ENCODE data around the gene PRKAR1B.

PRKAR1B gene

GRCh38 chr7:605661-606450, 121.2 kb downstream of the PRKAR1B start:
- no peak overlapping the region for H3K4me3 ChIP-seq (ENCODE audit: low read length)
- no peak for TF ChIP-seq CTCF (conservative IDR thresholded peaks at IDR 0.05; ENCODE audit: low read depth, low read length)
- DNase-seq (ENCODE audit: low read depth): no peak

DNA sequence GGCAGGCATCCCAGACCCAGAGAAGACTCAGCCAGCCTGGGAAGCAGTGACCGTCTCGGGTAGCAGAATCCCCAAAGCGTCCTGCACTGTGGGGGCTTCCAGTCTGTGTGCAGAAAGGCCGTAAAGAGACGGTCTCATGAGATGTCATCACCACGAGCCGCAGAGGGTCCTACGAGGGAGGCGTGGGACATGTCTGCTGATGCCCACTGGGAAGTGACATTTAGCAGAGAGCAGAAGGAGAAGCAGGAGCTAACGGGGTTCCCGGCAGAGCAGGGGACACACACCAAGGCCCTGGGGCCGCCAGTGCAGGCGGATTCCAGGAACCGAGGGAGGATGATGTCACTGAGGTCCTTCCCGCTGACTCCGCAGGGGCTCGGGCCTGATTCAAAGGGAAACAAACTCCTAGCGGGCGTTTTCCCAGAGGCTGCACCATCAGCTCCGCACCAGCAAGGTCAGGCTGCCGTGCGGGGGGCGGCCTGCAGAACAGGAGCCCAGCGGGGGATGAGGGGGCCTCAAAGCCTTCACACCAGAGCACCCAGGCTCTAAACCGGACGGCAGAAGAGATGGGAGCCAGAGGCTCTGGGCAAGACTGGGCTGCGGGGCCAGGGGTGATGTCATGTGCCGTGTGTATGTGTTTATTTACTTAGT, 122.1 kb downstream of the PRKAR1B start:
- no peak overlapping the region for H3K4me3 ChIP-seq (ENCODE audit: low read length)
- DNase-seq (ENCODE audit: low read depth): no peak
- TF ChIP-seq CTCF (conservative IDR thresholded peaks at IDR 0.05; ENCODE audit: low read depth, low read length): no peak

DNA sequence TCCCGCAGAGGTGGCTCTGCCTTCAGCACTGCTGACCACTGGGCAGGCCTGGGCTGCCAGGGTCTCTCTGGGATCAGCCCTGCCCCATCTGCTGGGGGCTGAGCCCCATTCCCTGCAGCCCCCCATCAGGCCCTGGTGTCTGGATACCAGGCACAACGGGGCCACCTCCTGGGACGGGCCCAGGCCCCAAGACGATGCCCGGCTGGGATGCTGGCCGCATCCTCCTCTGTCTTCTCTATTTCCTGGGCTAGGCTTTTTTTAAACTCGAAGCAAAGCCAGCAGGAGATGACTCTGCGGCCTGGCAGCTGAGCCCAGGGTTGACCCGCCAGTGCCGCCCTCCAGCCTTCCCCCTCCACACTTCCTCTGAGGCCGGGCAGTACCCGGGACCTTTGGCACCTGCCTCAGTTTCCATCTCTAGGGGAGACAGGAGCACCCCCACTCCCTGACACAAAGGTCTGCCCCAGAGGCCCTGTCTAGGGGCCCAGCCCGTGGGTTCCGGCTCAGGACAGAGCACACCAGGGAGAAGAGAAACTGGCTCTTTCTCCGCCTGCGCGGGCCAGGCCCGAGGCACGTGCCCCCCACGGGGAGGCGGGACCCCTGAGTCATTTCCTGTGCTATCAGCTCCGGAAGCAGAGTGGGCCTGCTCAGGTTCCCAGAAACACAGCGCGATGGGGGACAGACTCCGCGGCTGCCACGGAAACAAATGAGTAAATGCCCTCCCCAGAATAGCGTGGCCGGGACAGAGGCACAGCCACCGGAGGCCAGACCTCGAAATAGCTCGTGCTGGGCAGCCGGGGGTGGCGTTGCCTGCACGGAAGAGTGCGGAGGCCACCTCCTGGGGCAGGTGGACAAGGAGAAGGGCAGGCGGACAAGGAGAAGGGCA, 122.8 kb downstream of the PRKAR1B start:
- no peak for TF ChIP-seq CTCF (conservative IDR thresholded peaks at IDR 0.05; ENCODE audit: low read depth, low read length)
- DNase-seq (ENCODE audit: low read depth): no peak
- H3K4me3 ChIP-seq (ENCODE audit: low read length): no peak overlapping the region

- no peak for DNase-seq (ENCODE audit: low read depth)
- no peak for TF ChIP-seq CTCF (conservative IDR thresholded peaks at IDR 0.05; ENCODE audit: low read depth, low read length)
- no peak overlapping the region for H3K4me3 ChIP-seq (ENCODE audit: low read length)
Observed at GRCh38 chr7:603152-603951, 123.7 kb downstream of the PRKAR1B start.

- no peak overlapping the region for H3K4me3 ChIP-seq (ENCODE audit: low read length)
- TF ChIP-seq CTCF (conservative IDR thresholded peaks at IDR 0.05; ENCODE audit: low read depth, low read length): no peak
- no peak for DNase-seq (ENCODE audit: low read depth)
Observed at GRCh38 chr7:602341-603141, 124.5 kb downstream of the PRKAR1B start.
